GM13976 (cell line): ENCODE data around the gene KCNAB1.
"Not testable (repeated sequence)": the region's sequence is repeated elsewhere in the genome, so short reads cannot be mapped to it uniquely, and the experiment has no call there.

Experiments
- DNase-seq: peaks from one replicate; pipeline ENCODE4 v3.0.0; 2012; ENCODE audit warnings: low spot score
- CTCF ChIP-seq: IDR thresholded peaks from 2 replicates; pipeline ENCODE4 v1.5.1; 2012; ENCODE audit warnings: borderline replicate concordance, mild to moderate bottlenecking; ENCODE audit not compliant: insufficient read depth; ENCODE audit errors: extremely low read depth, missing control alignments, control extremely low read depth
- in situ Hi-C: fragments of 300-500 bp; cut with MboI; formaldehyde crosslinking; loops from one replicate; pipeline ENCODE4 v1.12.0; 2022; ENCODE audit warnings: low sequenced_read_pairs, mixed read lengths, inconsistent platforms; ENCODE audit not compliant: unreplicated experiment

Gene KCNAB1

DNA sequence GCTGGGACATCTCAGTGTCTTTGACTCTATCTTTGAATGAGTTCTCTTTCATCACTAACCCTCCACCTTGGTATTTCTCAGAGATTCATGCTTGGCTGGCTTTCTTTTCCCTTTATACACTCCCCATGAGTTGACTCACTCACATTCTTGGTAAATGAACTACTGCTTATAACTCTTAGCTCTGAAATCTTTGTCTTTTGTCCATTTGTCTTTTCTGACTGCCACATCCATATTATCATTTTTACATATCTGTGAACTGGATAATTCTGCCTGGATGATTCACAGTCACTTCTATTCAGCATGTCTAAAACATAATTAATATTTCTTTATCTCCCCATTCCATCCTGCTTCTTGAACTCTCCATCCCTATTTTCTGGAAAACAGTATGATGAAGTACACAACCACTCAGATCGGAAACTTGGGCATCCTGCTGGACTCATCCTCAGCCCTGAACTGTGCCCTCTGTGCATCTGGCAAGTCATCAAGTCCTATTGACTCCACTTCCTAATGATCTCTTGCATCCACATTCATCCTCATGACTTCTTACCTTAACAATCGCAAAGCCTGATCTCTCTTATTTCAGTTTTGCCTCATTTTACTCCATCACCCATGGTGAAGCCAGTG, 66.9 kb downstream of the KCNAB1 start:
- no peak for TF ChIP-seq CTCF
- in situ Hi-C loops: no loop called here
- no peak for DNase-seq

DNA sequence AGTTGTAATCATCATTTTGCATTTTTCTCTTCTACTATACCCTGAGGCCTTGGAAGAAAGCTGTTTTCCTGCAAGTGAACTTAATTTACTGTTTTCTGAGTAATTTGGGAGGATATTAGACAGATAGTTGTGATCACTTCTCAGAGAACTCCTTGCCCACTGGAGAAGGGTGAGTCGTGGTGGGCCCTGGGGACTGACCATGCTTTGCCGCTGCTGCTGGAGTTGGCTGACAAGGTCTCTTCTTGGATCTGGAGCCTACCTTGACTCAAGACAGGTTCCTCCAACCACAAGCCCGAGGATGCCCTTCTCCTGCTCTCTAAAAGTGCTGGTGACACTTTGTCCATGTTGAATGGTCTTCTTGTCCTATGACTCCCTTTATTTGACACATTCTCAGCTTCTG, 68.4 kb downstream of the KCNAB1 start:
- no peak for DNase-seq
- in situ Hi-C loops: no loop called here
- TF ChIP-seq CTCF: no peak

GRCh38 chr3:156189927-156190326, 69.5 kb downstream of the KCNAB1 start:
- TF ChIP-seq CTCF: no peak

GRCh38 chr3:156194945-156195344, 74.6 kb downstream of the KCNAB1 start:
- in situ Hi-C loops, DNase-seq: not testable (repeated sequence)

More at GRCh38 chr3:156189927-156190326, 69.5 kb downstream of the KCNAB1 start:
- no peak for DNase-seq
- in situ Hi-C loops: no loop called here

- in situ Hi-C loops, DNase-seq: not testable (repeated sequence)
These were observed 76.8 kb downstream of the KCNAB1 start for GRCh38 chr3:156197152-156197551.

GRCh38 chr3:156201411-156202405, 81.3 kb downstream of the KCNAB1 start:
- TF ChIP-seq CTCF: no peak
- in situ Hi-C loops: no loop called here
- no peak for DNase-seq

GRCh38 chr3:156206157-156206556, 85.8 kb downstream of the KCNAB1 start:
- in situ Hi-C loops: no loop called here
- DNase-seq: no peak
- TF ChIP-seq CTCF: no peak
